ENCODE data around the gene BICD1.

DNA sequence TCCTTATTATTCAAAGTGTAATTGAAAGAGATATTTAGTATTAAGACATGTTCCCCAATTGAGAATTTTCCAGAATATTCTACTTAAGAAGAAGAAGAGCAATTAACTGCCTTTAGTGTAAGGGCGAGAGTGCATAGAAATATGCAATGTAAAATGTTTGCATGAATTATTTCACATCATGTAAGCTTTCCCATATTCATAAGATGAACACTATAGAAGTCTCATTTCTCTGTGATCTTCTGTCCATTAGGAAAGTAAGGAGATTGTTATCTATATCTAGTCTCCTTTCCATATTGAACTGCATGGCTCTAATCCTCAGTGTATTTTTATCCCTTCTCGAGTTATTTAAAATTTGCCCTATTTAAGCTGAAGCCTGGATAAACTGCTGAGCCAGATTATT, 275.6 kb downstream of the BICD1 start:
- TF ChIP-seq POLR2A (IDR thresholded peaks at IDR 0.05; ENCODE audit: low read length) (no peak), GATA1 (IDR thresholded peaks at IDR 0.05; ENCODE audit: low read depth, low read length) (no peak)

All from erythroblast (primary cell).